DOHH2 (cell line): Measurements from ENCODE around the gene SIRPG.

ENCODE experiments used
- H3F3A ChIP-seq: fragments of 200-600 bp; sonication (generic), shearing (Covaris generic); 2 replicates; pipeline ENCODE4 v1.6.0; 2016; ENCODE audit warnings: antibody characterized with exemption, mild to moderate bottlenecking; ENCODE audit not compliant: control insufficient read depth, insufficient read depth
- H3K27ac ChIP-seq: fragments of 200-600 bp; sonication (generic); 2 replicates; pipeline ENCODE4 v1.5.1; 2014; ENCODE audit warnings: low read depth, mild to moderate bottlenecking, low read length, moderate library complexity
- H3K27me3 ChIP-seq: fragments of 200-600 bp; sonication (generic); 2 replicates; pipeline ENCODE4 v1.6.1; 2014; ENCODE audit warnings: mild to moderate bottlenecking, low read length, mixed read lengths; ENCODE audit not compliant: control insufficient read depth
- H3K36me3 ChIP-seq: fragments of 200-600 bp; sonication (generic); 2 replicates; pipeline ENCODE4 v1.6.1; 2014; ENCODE audit warnings: mild to moderate bottlenecking, low read length, moderate library complexity, mixed read lengths; ENCODE audit not compliant: control insufficient read depth
- H3K4me1 ChIP-seq: fragments of 200-600 bp; sonication (generic); 2 replicates; pipeline ENCODE4 v1.6.1; 2014; ENCODE audit warnings: mild to moderate bottlenecking, low read length, mixed read lengths; ENCODE audit not compliant: control insufficient read depth
- H3K4me2 ChIP-seq: fragments of 200-600 bp; sonication (generic); 2 replicates; pipeline ENCODE4 v1.6.0; 2014; ENCODE audit warnings: mild to moderate bottlenecking, low read length, moderate library complexity
- H3K4me3 ChIP-seq: fragments of 200-600 bp; sonication (generic); 2 replicates; pipeline ENCODE4 v1.5.1; 2014; ENCODE audit warnings: mild to moderate bottlenecking, low read length, mixed read lengths
- H3K79me2 ChIP-seq: fragments of 200-600 bp; sonication (generic); 2 replicates; pipeline ENCODE4 v1.6.1; 2014; ENCODE audit warnings: mild to moderate bottlenecking, low read length, mixed read lengths; ENCODE audit not compliant: control insufficient read depth
- H3K9me2 ChIP-seq: fragments of 200-600 bp; sonication (generic); replicated peaks from 2 replicates; pipeline ENCODE4 v1.6.1; 2014; ENCODE audit warnings: mild to moderate bottlenecking, low read length, mixed read lengths; ENCODE audit not compliant: control insufficient read depth
- H3K9me3 ChIP-seq: fragments of 200-600 bp; sonication (generic); 2 replicates; pipeline ENCODE4 v1.6.1; 2014; ENCODE audit warnings: antibody characterized with exemption, low read length, mixed read lengths; ENCODE audit not compliant: control insufficient read depth, insufficient read depth
- H4K20me1 ChIP-seq: fragments of 200-600 bp; sonication (generic); 2 replicates; pipeline ENCODE4 v1.6.0; 2014; ENCODE audit warnings: low read depth, mild to moderate bottlenecking, antibody characterized with exemption, low read length, moderate library complexity; ENCODE audit not compliant: control insufficient read depth, insufficient read depth
- CTCF ChIP-seq: fragments of 200-600 bp; sonication (generic); IDR thresholded peaks from one replicate; pipeline ENCODE4 v1.5.1; 2014; ENCODE audit warnings: antibody characterized with exemption, mild to moderate bottlenecking, low read depth, low read length; ENCODE audit not compliant: poor library complexity, severe bottlenecking
- EZH2phosphoT487 ChIP-seq: fragments of 200-600 bp; sonication (generic); IDR thresholded peaks from 2 replicates; pipeline ENCODE4 v1.6.1; 2017; ENCODE audit warnings: borderline replicate concordance, mild to moderate bottlenecking, antibody characterized with exemption, low read length, moderate library complexity, mixed read lengths

SIRPG gene

GRCh38 chr20:1637226-1637625 lies 20.4 kb downstream of the SIRPG start:
- no peaks in the 10 kb centered on the region for H4K20me1 ChIP-seq
- no peaks in the 10 kb centered on the region for H3F3A ChIP-seq
- no peak for TF ChIP-seq CTCF
- TF ChIP-seq EZH2phosphoT487 = no peak
- H3K27me3 ChIP-seq = peaks cover 5% of the 10 kb centered on the region
- no peak overlapping the region for H3K4me3 ChIP-seq
- no peaks in the 10 kb centered on the region for H3K79me2 ChIP-seq
- 0 out of 2 replicates have a peak, but pooled peaks cover 3% of the 10 kb centered on the region for H3K9me3 ChIP-seq
- no peaks in the 10 kb centered on the region for H3K36me3 ChIP-seq
- no peak overlapping the region for H3K27ac ChIP-seq
- no peaks in the 10 kb centered on the region for H3K9me2 ChIP-seq
- H3K4me2 ChIP-seq = no peak overlapping the region
- H3K4me1 ChIP-seq = peaks cover 8% of the 10 kb centered on the region

- Histone ChIP-seq H3K9me2 (no peaks in the 10 kb centered on the region), H3K9me3 (0 out of 2 replicates have a peak, but pooled peaks cover 3% of the 10 kb centered on the region), H4K20me1 (no peaks in the 10 kb centered on the region), H3K4me1 (peaks cover 8% of the 10 kb centered on the region), H3K36me3 (no peaks in the 10 kb centered on the region), H3K4me3 (no peak overlapping the region), H3K27me3 (peaks cover 4% of the 10 kb centered on the region), H3F3A (no peaks in the 10 kb centered on the region), H3K4me2 (no peak overlapping the region), H3K27ac (no peak overlapping the region), H3K79me2 (no peaks in the 10 kb centered on the region)
- no peak for TF ChIP-seq EZH2phosphoT487
- TF ChIP-seq CTCF = no peak
Measured at GRCh38 chr20:1636621-1637020, 21.0 kb downstream of the SIRPG start.

GRCh38 chr20:1635291-1635979 lies 22.1 kb downstream of the SIRPG start:
- Histone ChIP-seq H3K27ac (no peak overlapping the region), H3K9me3 (0 out of 2 replicates have a peak, but pooled peaks cover 3% of the 10 kb centered on the region), H3K27me3 (no peaks in the 10 kb centered on the region), H3K36me3 (no peaks in the 10 kb centered on the region), H3K9me2 (no peaks in the 10 kb centered on the region), H3K4me1 (peaks cover 4% of the 10 kb centered on the region), H4K20me1 (no peaks in the 10 kb centered on the region), H3K4me3 (no peak overlapping the region), H3K4me2 (no peak overlapping the region), H3K79me2 (no peaks in the 10 kb centered on the region), H3F3A (no peaks in the 10 kb centered on the region)
- TF ChIP-seq EZH2phosphoT487 (no peak), CTCF (no peak)
